Measurements from ENCODE around the gene OXSM.

Gene OXSM

GRCh38 chr3:25751725-25752124, 38.2 kb upstream of the OXSM start:
- Histone ChIP-seq H3F3A (ENCODE audit: insufficient read depth, low read length) (no peaks in the 10 kb centered on the region), H3K9me3 (ENCODE audit: low read length) (no peaks in the 10 kb centered on the region), H3K79me2 (ENCODE audit: insufficient read depth, low read length) (no peaks in the 10 kb centered on the region; the same call in 1 of the 2 replicates), H4K20me1 (ENCODE audit: insufficient read depth, low read length) (no peaks in the 10 kb centered on the region), H3K27ac (ENCODE audit: low read depth, low read length, poor library complexity, severe bottlenecking) (no peak overlapping the region), H3K36me3 (ENCODE audit: insufficient read depth, low read length) (peaks cover 78% of the 10 kb centered on the region), H2AFZ (ENCODE audit: low read length) (no peak overlapping the region), H3K9ac (ENCODE audit: low read length) (no peak overlapping the region), H3K4me1 (ENCODE audit: insufficient read depth, low read length, severe bottlenecking) (no peaks in the 10 kb centered on the region), H3K27me3 (ENCODE audit: insufficient read depth, low read length) (no peaks in the 10 kb centered on the region), H3K4me3 (ENCODE audit: low read depth, low read length, poor library complexity, severe bottlenecking) (no peak overlapping the region), H3K4me2 (ENCODE audit: low read length) (no peak overlapping the region), H3K9me2 (ENCODE audit: low read depth, low read length) (no peaks in the 10 kb centered on the region)
- no peak for TF ChIP-seq CTCF (IDR thresholded peaks at IDR 0.05; ENCODE audit: low read length)
- TF ChIP-seq EZH2 (IDR thresholded peaks at IDR 0.05; ENCODE audit: borderline replicate concordance, low read length) = no peak

GRCh38 chr3:25768851-25769250, 21.0 kb upstream of the OXSM start:
- Histone ChIP-seq H2AFZ (ENCODE audit: low read length) (no peak overlapping the region), H3F3A (ENCODE audit: insufficient read depth, low read length) (no peaks in the 10 kb centered on the region), H3K9me3 (ENCODE audit: low read length) (peaks cover 10% of the 10 kb centered on the region; the same call in 1 of the 2 replicates), H3K4me3 (ENCODE audit: low read depth, low read length, poor library complexity, severe bottlenecking) (no peak overlapping the region), H4K20me1 (ENCODE audit: insufficient read depth, low read length) (no peaks in the 10 kb centered on the region), H3K27me3 (ENCODE audit: insufficient read depth, low read length) (no peaks in the 10 kb centered on the region), H3K27ac (ENCODE audit: low read depth, low read length, poor library complexity, severe bottlenecking) (no peak overlapping the region), H3K36me3 (ENCODE audit: insufficient read depth, low read length) (peaks cover 56% of the 10 kb centered on the region), H3K9me2 (ENCODE audit: low read depth, low read length) (no peaks in the 10 kb centered on the region), H3K9ac (ENCODE audit: low read length) (no peak overlapping the region), H3K4me1 (ENCODE audit: insufficient read depth, low read length, severe bottlenecking) (no peaks in the 10 kb centered on the region), H3K4me2 (ENCODE audit: low read length) (no peak overlapping the region), H3K79me2 (ENCODE audit: insufficient read depth, low read length) (no peaks in the 10 kb centered on the region)
- no peak for TF ChIP-seq EZH2 (IDR thresholded peaks at IDR 0.05; ENCODE audit: borderline replicate concordance, low read length)
- no peak for TF ChIP-seq CTCF (IDR thresholded peaks at IDR 0.05; ENCODE audit: low read length)

- Histone ChIP-seq H3K9me3 (ENCODE audit: low read length) (peaks cover 10% of the 10 kb centered on the region; the same call in 1 of the 2 replicates), H3K9ac (ENCODE audit: low read length) (no peak overlapping the region), H2AFZ (ENCODE audit: low read length) (no peak overlapping the region), H3K4me1 (ENCODE audit: insufficient read depth, low read length, severe bottlenecking) (peaks cover 10% of the 10 kb centered on the region), H3K4me2 (ENCODE audit: low read length) (no peak overlapping the region), H3K4me3 (ENCODE audit: low read depth, low read length, poor library complexity, severe bottlenecking) (no peak overlapping the region), H3F3A (ENCODE audit: insufficient read depth, low read length) (no peaks in the 10 kb centered on the region), H4K20me1 (ENCODE audit: insufficient read depth, low read length) (no peaks in the 10 kb centered on the region), H3K79me2 (ENCODE audit: insufficient read depth, low read length) (peaks cover 20% of the 10 kb centered on the region), H3K36me3 (ENCODE audit: insufficient read depth, low read length) (peaks cover 76% of the 10 kb centered on the region), H3K27me3 (ENCODE audit: insufficient read depth, low read length) (no peaks in the 10 kb centered on the region), H3K27ac (ENCODE audit: low read depth, low read length, poor library complexity, severe bottlenecking) (no peak overlapping the region), H3K9me2 (ENCODE audit: low read depth, low read length) (no peaks in the 10 kb centered on the region)
- TF ChIP-seq CTCF (IDR thresholded peaks at IDR 0.05; ENCODE audit: low read length) (no peak), EZH2 (IDR thresholded peaks at IDR 0.05; ENCODE audit: borderline replicate concordance, low read length) (no peak)
Measured at GRCh38 chr3:25775936-25776335, 14.0 kb upstream of the OXSM start.
